LoVo (cell line): ENCODE measurements around the gene COA8.

Experiments used
- DNase-seq: peaks from one replicate; pipeline ENCODE4 v3.0.0-alpha.2; 2016; ENCODE audit warnings: low spot score

COA8 gene

GRCh38 chr14:103549361-103550311 lies 13.1 kb upstream of the COA8 start:
- no peak for DNase-seq

- no peak for DNase-seq
These were observed 12.1 kb upstream of the COA8 start for GRCh38 chr14:103550451-103551337.

- DNase-seq: no peak
These were observed 11.4 kb upstream of the COA8 start for GRCh38 chr14:103551338-103551762.

GRCh38 chr14:103552011-103552845 lies 10.5 kb upstream of the COA8 start:
- DNase-seq: peak; percentile 16

- DNase-seq: no peak
These were observed 9.9 kb upstream of the COA8 start for GRCh38 chr14:103552846-103553210.

- no peak for DNase-seq
These were observed 7.0 kb upstream of the COA8 start for GRCh38 chr14:103555559-103556337.

GRCh38 chr14:103556946-103557758 lies 5.6 kb upstream of the COA8 start:
- DNase-seq: no peak

GRCh38 chr14:103558071-103558882 lies 4.5 kb upstream of the COA8 start:
- no peak for DNase-seq

GRCh38 chr14:103559766-103560165 lies 3.0 kb upstream of the COA8 start:
- DNase-seq: no peak

GRCh38 chr14:103560691-103561090 lies 2.1 kb upstream of the COA8 start:
- no peak for DNase-seq

- peak; percentile 45 for DNase-seq
These were observed 1.2 kb upstream of the COA8 start for GRCh38 chr14:103561381-103562178.

GRCh38 chr14:103562179-103562428 lies 656 bp upstream of the COA8 start:
- DNase-seq: no peak

- DNase-seq: no peak
These were observed 463 bp downstream of the COA8 start for GRCh38 chr14:103563226-103563620.

GRCh38 chr14:103563844-103564505 lies 1.2 kb downstream of the COA8 start:
- DNase-seq: no peak

- no peak for DNase-seq
These were observed 6.2 kb downstream of the COA8 start for GRCh38 chr14:103568952-103569351.

- DNase-seq: no peak
These were observed 6.6 kb downstream of the COA8 start for GRCh38 chr14:103569408-103569807.

GRCh38 chr14:103574104-103574503 lies 11.3 kb downstream of the COA8 start:
- DNase-seq: no peak

GRCh38 chr14:103574707-103575285 lies 12.0 kb downstream of the COA8 start:
- no peak for DNase-seq
